ENCODE results near the gene DDAH2.
A peak's percentile ranks its signal among the peaks of the same experiment; 100 is the strongest.

Gene DDAH2

GRCh38 chr6:31760790-31761189 lies 31.7 kb upstream of the DDAH2 start:
- no peak for ATAC-seq

DNA sequence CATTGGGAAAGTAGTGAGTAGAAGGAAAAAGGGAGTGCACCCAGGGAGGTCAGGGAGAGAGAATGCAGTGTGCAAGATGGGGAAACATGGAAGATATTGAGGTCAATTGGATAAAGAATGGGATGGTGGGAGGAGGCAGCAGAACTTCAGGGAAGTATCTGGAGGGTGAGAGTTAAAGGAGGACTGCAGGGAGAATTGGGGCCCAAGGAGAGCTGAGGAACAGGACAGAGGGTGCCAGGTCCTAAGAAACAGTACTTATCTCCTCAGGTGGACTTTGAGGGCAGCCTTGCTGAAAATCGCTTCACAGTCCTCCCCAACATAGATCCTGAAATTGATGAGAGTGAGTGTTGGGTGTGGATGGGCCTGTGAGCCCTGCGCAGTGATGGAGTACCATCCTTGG lies 29.2 kb upstream of the DDAH2 start:
- no peak for ATAC-seq

- ATAC-seq: no peak
These were observed 23.7 kb upstream of the DDAH2 start for GRCh38 chr6:31752739-31753319.

- ATAC-seq: no peak
These were observed 21.4 kb upstream of the DDAH2 start for GRCh38 chr6:31750411-31751022.

- no peak for ATAC-seq
These were observed 20.4 kb upstream of the DDAH2 start for GRCh38 chr6:31749301-31750036.

GRCh38 chr6:31744422-31744821 lies 15.3 kb upstream of the DDAH2 start:
- ATAC-seq: no peak

DNA sequence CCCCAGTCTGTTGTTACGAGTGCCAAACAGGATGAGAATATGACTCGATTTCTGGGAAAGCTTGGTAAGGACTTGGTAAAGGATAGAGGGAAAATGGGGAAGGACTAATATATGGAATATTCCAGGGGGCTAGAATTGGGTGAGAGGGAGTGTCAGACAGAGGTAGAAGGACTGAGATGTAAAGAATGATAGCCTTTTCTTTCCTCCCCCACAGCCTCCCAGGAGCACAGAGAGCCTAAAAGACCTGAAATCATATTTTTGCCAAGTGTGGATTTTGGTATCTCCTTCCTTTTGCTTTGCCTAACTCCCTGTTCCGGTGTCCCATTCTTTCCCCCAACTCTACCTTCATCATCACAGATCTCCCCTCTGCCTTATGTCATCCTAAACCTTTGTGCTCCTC lies 13.8 kb upstream of the DDAH2 start:
- ATAC-seq: no peak

DNA sequence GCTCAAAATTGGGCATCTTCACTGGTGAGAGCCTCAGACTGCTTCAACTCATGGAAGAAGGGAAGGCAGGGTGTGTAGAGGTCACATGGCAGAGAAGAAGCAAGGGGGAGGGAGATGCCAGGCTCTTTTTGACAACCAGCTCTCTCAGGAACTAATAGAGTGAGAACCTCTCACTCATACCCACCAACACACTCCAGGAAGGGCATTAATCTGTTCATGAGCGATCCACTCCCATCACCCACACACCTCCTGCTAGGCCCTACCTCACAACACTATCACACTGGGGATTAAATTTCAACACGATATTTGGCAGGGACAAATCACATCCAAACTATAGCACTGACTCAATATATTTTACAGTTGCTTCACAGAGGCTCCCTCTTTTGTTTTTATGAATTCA lies 12.7 kb upstream of the DDAH2 start:
- ATAC-seq: no peak

- ATAC-seq: no peak
These were observed 11.5 kb upstream of the DDAH2 start for GRCh38 chr6:31740397-31741223.

DNA sequence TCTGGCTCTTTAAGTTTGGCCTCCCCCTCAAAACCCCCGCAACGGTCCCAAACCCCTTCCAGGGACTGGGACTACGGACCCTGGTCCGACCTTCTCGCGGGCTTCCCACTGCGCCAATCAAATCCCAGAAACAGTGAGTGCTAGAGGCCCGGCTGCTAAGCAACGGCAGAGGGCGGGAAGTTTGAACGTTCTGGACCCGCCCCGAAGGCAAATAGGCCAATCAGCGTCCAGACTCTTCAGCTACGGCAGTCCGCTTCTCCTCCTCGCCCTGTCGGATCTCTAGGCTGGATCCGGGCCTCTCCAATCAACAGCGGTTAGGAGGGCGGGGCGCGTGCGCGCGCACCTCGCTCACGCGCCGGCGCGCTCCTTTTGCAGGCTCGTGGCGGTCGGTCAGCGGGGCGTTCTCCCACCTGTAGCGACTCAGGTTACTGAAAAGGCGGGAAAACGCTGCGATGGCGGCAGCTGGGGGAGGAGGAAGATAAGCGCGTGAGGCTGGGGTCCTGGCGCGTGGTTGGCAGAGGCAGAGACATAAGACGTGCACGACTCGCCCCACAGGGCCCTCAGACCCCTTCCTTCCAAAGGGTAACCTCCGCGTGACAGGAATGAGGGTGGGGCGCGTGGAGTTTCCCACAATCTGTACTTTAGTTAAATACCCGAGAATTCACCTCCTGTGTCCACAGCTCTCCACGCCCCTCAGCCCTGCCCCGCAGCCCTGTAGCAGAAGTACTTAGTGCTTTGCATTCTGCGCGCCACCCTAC lies 10.7 kb upstream of the DDAH2 start, which contains the start of gene MSH5:
Gene MSH5 (plus strand): TSS at position 367 of the 758 bp plus-strand sequence. CDS start 462 bp downstream, outside the sequence.
- peak; percentile 95 for ATAC-seq

- no peak for ATAC-seq
These were observed 9.2 kb upstream of the DDAH2 start for GRCh38 chr6:31737991-31738979.

DNA sequence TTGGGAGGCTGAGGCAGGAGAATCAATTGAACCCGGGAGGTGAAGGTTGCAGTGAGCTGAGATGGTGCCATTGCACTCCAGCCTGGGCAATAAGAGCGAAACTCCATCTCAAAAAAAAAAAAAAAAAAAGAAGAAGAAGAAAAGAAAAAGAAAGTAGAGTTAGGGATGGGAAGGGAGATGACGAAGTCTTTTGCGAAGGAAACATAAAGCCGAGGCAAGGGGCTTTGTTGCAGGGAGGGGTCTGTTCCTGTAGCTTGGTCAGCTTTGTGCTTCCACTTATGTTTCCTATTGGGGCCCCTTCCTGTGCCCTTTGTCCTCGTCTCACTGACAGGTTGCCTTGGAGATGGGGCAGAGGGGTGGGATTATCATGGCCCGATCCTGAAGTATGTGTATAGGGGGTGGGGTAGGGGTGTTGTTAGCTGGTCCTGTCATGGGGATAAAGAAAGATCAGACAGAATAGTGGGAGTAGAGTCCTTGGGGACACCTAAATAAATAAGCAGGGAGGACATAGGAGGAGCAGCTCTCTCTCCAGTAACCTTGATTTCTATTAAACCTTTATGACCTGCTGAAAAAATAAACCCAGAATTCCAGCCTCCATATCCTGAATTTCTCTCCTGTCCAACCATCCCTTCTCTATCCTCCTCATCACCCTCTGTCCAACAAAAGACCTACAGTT lies 8.4 kb upstream of the DDAH2 start:
- ATAC-seq: no peak

- no peak for ATAC-seq
These were observed 7.7 kb upstream of the DDAH2 start for GRCh38 chr6:31736768-31737314.

DNA sequence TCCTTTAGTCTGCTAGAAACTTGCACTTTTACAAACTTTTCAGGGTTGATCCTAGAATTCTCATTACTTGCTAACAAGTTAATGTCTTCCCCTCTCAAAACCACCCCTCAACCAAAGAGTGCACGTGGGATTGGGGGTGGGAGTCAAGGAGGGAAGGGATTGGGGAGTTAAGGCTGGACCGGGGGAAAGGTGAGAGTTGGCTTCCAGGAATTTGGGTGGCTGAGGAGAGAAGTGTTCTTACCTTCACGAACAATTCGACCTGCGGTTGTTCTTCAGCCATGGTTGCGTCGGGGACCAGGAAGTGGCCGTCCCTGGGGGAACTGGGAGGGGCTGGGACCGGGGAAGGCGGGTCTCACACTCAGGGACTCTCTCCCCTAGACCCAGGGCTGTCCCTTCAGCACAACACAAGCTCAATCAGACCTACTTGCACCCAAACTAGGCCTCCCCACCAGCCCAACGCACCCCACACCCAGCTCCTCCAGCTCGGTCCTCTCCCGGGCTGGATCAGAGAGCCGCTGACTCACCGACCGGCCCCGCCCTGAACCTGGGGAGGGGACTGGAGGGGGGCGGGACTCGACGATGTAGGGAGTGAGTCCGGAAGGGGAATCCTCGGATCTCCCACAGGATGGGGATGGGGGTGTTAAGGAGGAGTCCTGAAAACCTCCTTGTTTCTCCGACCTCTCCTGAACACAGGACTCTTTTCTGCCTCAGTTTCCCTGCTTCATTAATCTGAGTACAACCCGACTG lies 7.1 kb upstream of the DDAH2 start, which contains the start of gene CLIC1:
Gene CLIC1 (minus strand): TSS at position 510 of the 747 bp plus-strand sequence. CDS start 230 bp downstream, at position 280.
- ATAC-seq: peak; percentile 34 to 36

- ATAC-seq: peak; percentile 66
These were observed 5.8 kb upstream of the DDAH2 start for GRCh38 chr6:31734821-31735406.

GRCh38 chr6:31734247-31734820 lies 5.2 kb upstream of the DDAH2 start:
- no peak for ATAC-seq

- no peak for ATAC-seq
These were observed 4.6 kb upstream of the DDAH2 start for GRCh38 chr6:31733734-31734133.

DNA sequence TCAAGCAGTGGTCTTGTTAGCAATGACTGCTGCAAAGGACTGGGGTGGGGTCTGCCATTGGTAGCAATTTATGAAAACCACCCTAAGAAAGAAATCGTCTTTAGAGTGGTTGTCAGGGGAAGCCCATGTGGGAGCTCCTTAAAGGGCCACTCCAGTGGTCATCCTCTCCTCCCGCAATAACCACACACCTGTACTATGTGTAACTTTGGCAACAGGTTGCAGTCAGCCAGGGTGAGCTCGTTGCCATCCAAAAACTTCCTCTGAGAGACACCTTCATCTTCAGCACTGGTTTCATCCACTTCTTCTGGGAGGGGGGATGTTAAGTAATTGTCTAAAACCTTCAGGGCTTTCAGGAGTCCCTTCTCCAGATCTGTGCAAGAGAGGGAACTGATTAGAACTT lies 2.9 kb upstream of the DDAH2 start:
- no peak for ATAC-seq

Measured in activated CD4-positive, CD25-positive, alpha-beta regulatory T cell treated with anti-CD3 and anti-CD28 coated beads, Interleukin-2, amount 50 U/mL, for 24 hours (primary cell).